ENCODE results near the gene LRRC19.

DNA sequence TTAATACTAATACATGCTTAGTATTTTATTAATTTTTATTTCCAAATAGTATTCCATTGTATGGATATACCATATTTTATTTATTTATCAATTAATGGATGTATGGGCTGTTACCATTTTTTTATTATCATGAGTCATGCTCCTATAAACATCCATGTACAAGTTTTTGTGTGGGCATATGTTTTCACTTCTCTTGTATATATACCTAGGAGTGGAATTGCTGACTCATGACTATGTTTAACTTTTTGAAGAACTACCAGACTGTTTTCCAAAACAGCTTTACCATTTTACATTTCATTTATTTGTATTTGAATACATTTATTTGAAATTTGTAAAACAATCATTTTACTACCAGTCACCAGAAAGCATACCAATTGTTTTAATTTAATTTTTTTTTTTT, 14.1 kb upstream of the LRRC19 start:
- TF ChIP-seq POLR2A (IDR thresholded peaks at IDR 0.05; ENCODE audit: low read depth, low read length) (no peak), POLR2AphosphoS5 (IDR thresholded peaks at IDR 0.05; ENCODE audit: low read depth, low read length) (no peak)

Measured in GM12892 (cell line).